ENCODE data around the gene CALR.

Gene CALR

GRCh38 chr19:12921047-12921446, 17.4 kb upstream of the CALR start:
- no peaks in the 10 kb centered on the region for H4K20me1 ChIP-seq (ENCODE audit: low read depth, low read length)
- H3K9me2 ChIP-seq (replicated peaks; ENCODE audit: insufficient read depth, low read length): no peaks in the 10 kb centered on the region
- H3K27ac ChIP-seq (ENCODE audit: low read depth, low read length): peak overlapping the region; percentile 36; the same call in 1 of the 2 replicates
- no peaks in the 10 kb centered on the region for H3K27me3 ChIP-seq (ENCODE audit: low read length)
- no peaks in the 10 kb centered on the region for H3K79me2 ChIP-seq (ENCODE audit: insufficient read depth, low read length)
- no peak overlapping the region for H3K9ac ChIP-seq (ENCODE audit: low read length)
- no peak for TF ChIP-seq CTCF (IDR thresholded peaks at IDR 0.05; ENCODE audit: insufficient read depth, low read length, poor library complexity, severe bottlenecking)
- TF ChIP-seq EZH2phosphoT487 (conservative IDR thresholded peaks at IDR 0.05; ENCODE audit: low read length): no peak
- no peak overlapping the region for H3K4me3 ChIP-seq (ENCODE audit: insufficient read depth, low read length, poor library complexity, severe bottlenecking)
- peaks cover 15% of the 10 kb centered on the region for H3F3A ChIP-seq (ENCODE audit: insufficient read depth)
- H3K36me3 ChIP-seq (ENCODE audit: low read length): 0 out of 2 replicates have a peak, but pooled peaks cover 4% of the 10 kb centered on the region
- no peaks in the 10 kb centered on the region for H3K9me3 ChIP-seq (ENCODE audit: insufficient read depth, low read length)
- H3K4me2 ChIP-seq (ENCODE audit: low read depth, low read length, poor library complexity, severe bottlenecking): no peak overlapping the region
- H2AFZ ChIP-seq (ENCODE audit: low read depth, low read length, severe bottlenecking): no peak overlapping the region

- Histone ChIP-seq H3K4me2 (ENCODE audit: low read depth, low read length, poor library complexity, severe bottlenecking) (no peak overlapping the region), H3K36me3 (ENCODE audit: low read length) (0 out of 2 replicates have a peak, but pooled peaks cover 8% of the 10 kb centered on the region)
These were observed 15.4 kb upstream of the CALR start for GRCh38 chr19:12922959-12923358.

GRCh38 chr19:12924621-12925310, 13.6 kb upstream of the CALR start:
- no peak overlapping the region for H3K4me3 ChIP-seq (ENCODE audit: insufficient read depth, low read length, poor library complexity, severe bottlenecking)
- no peaks in the 10 kb centered on the region for H3K9me3 ChIP-seq (ENCODE audit: insufficient read depth, low read length)
- 0 out of 2 replicates have a peak, but pooled peaks cover 8% of the 10 kb centered on the region for H3K36me3 ChIP-seq (ENCODE audit: low read length)
- H3K9me2 ChIP-seq (replicated peaks; ENCODE audit: insufficient read depth, low read length): no peaks in the 10 kb centered on the region
- no peak overlapping the region for H3K27ac ChIP-seq (ENCODE audit: low read depth, low read length)
- H2AFZ ChIP-seq (ENCODE audit: low read depth, low read length, severe bottlenecking): no peak overlapping the region
- no peak overlapping the region for H3K9ac ChIP-seq (ENCODE audit: low read length)
- no peaks in the 10 kb centered on the region for H4K20me1 ChIP-seq (ENCODE audit: low read depth, low read length)
- H3K27me3 ChIP-seq (ENCODE audit: low read length): no peaks in the 10 kb centered on the region
- H3F3A ChIP-seq (ENCODE audit: insufficient read depth): peaks cover 15% of the 10 kb centered on the region
- no peaks in the 10 kb centered on the region for H3K79me2 ChIP-seq (ENCODE audit: insufficient read depth, low read length)
- no peak overlapping the region for H3K4me2 ChIP-seq (ENCODE audit: low read depth, low read length, poor library complexity, severe bottlenecking)
- TF ChIP-seq EZH2phosphoT487 (conservative IDR thresholded peaks at IDR 0.05; ENCODE audit: low read length) (no peak), CTCF (IDR thresholded peaks at IDR 0.05; ENCODE audit: insufficient read depth, low read length, poor library complexity, severe bottlenecking) (no peak)

More at GRCh38 chr19:12922959-12923358, 15.4 kb upstream of the CALR start:
- H3K27me3 ChIP-seq (ENCODE audit: low read length): no peaks in the 10 kb centered on the region
- no peaks in the 10 kb centered on the region for H3K9me3 ChIP-seq (ENCODE audit: insufficient read depth, low read length)
- no peak for TF ChIP-seq CTCF (IDR thresholded peaks at IDR 0.05; ENCODE audit: insufficient read depth, low read length, poor library complexity, severe bottlenecking)
- no peak for TF ChIP-seq EZH2phosphoT487 (conservative IDR thresholded peaks at IDR 0.05; ENCODE audit: low read length)
- H3F3A ChIP-seq (ENCODE audit: insufficient read depth): peaks cover 15% of the 10 kb centered on the region
- no peak overlapping the region for H2AFZ ChIP-seq (ENCODE audit: low read depth, low read length, severe bottlenecking)
- no peaks in the 10 kb centered on the region for H3K9me2 ChIP-seq (replicated peaks; ENCODE audit: insufficient read depth, low read length)
- H3K4me3 ChIP-seq (ENCODE audit: insufficient read depth, low read length, poor library complexity, severe bottlenecking): no peak overlapping the region
- H3K79me2 ChIP-seq (ENCODE audit: insufficient read depth, low read length): no peaks in the 10 kb centered on the region
- H3K27ac ChIP-seq (ENCODE audit: low read depth, low read length): no peak overlapping the region
- H4K20me1 ChIP-seq (ENCODE audit: low read depth, low read length): no peaks in the 10 kb centered on the region
- no peak overlapping the region for H3K9ac ChIP-seq (ENCODE audit: low read length)
